ELR (cell line): ENCODE data around the gene RBMS1.

Experiments
- DNase-seq: peaks from one replicate; pipeline ENCODE4 v3.0.0-alpha.2; 2015; ENCODE audit warnings: low read depth

The RBMS1 gene

GRCh38 chr2:160493227-160494028 is at the start of gene RBMS1:
Gene RBMS1 (minus strand): TSS chr2:160493807. CDS start chr2:160493363, 444 bp downstream.
- DNase-seq = peak; percentile 66

- DNase-seq = no peak
These were observed 48.1 kb upstream of the RBMS1 start for GRCh38 chr2:160541745-160542144.

- peak; percentile 8 for DNase-seq
These were observed 45.1 kb upstream of the RBMS1 start for GRCh38 chr2:160538559-160539355.

GRCh38 chr2:160538115-160538514 is 44.5 kb upstream of the RBMS1 start:
- DNase-seq = no peak

- no peak for DNase-seq
These were observed 41.4 kb upstream of the RBMS1 start for GRCh38 chr2:160534996-160535395.

- no peak for DNase-seq
These were observed 40.6 kb upstream of the RBMS1 start for GRCh38 chr2:160534249-160534648.

- no peak for DNase-seq
These were observed 39.9 kb upstream of the RBMS1 start for GRCh38 chr2:160533482-160533881.

GRCh38 chr2:160532388-160532787 is 38.8 kb upstream of the RBMS1 start:
- no peak for DNase-seq

- DNase-seq = peak; percentile 43
These were observed 29.5 kb upstream of the RBMS1 start for GRCh38 chr2:160522951-160523710.

- no peak for DNase-seq
These were observed 24.1 kb upstream of the RBMS1 start for GRCh38 chr2:160517731-160518130.

- peak; percentile 21 for DNase-seq
These were observed 23.1 kb upstream of the RBMS1 start for GRCh38 chr2:160516547-160517365.

- DNase-seq = no peak
These were observed 21.5 kb upstream of the RBMS1 start for GRCh38 chr2:160515120-160515519.

GRCh38 chr2:160513120-160513519 is 19.5 kb upstream of the RBMS1 start:
- DNase-seq = no peak

GRCh38 chr2:160512491-160512890 is 18.9 kb upstream of the RBMS1 start:
- no peak for DNase-seq

- no peak for DNase-seq
These were observed 17.0 kb upstream of the RBMS1 start for GRCh38 chr2:160510617-160511016.

- no peak for DNase-seq
These were observed 15.4 kb upstream of the RBMS1 start for GRCh38 chr2:160509016-160509415.

- DNase-seq = no peak
These were observed 13.9 kb upstream of the RBMS1 start for GRCh38 chr2:160507464-160507863.

GRCh38 chr2:160507046-160507407 is 13.4 kb upstream of the RBMS1 start:
- no peak for DNase-seq

- DNase-seq = no peak
These were observed 12.9 kb upstream of the RBMS1 start for GRCh38 chr2:160506371-160507045.

- no peak for DNase-seq
These were observed 11.6 kb upstream of the RBMS1 start for GRCh38 chr2:160505256-160505655.

GRCh38 chr2:160502478-160502877 is 8.9 kb upstream of the RBMS1 start:
- no peak for DNase-seq
